Ishikawa (cell line): ENCODE results near the gene GABRB3.

Experiments
- CEBPB ChIP-seq: IDR thresholded peaks from 2 replicates; pipeline ENCODE4 v1.6.1; 2012
- CREB1 ChIP-seq: IDR thresholded peaks from 2 replicates; pipeline ENCODE4 v1.6.1; 2012; ENCODE audit warnings: low read depth
- EGR1 ChIP-seq: IDR thresholded peaks from 2 replicates; pipeline ENCODE4 v1.6.1; 2012
- EP300 ChIP-seq: IDR thresholded peaks from 2 replicates; pipeline ENCODE4 v1.6.1; 2012; ENCODE audit warnings: borderline replicate concordance
- FOXM1 ChIP-seq: IDR thresholded peaks from 2 replicates; pipeline ENCODE4 v1.6.1; 2012; ENCODE audit warnings: low read depth, borderline replicate concordance
- MAX ChIP-seq: IDR thresholded peaks from 2 replicates; pipeline ENCODE4 v1.6.1; 2012
- NFIC ChIP-seq: IDR thresholded peaks from 2 replicates; pipeline ENCODE4 v1.6.1; 2012
- RAD21 ChIP-seq: IDR thresholded peaks from 2 replicates; pipeline ENCODE4 v1.6.1; 2012; ENCODE audit warnings: low read depth
- REST ChIP-seq: IDR thresholded peaks from 2 replicates; pipeline ENCODE4 v1.6.1; 2012; ENCODE audit warnings: low read depth, mild to moderate bottlenecking
- TAF1 ChIP-seq: IDR thresholded peaks from 2 replicates; pipeline ENCODE4 v1.6.1; 2012; ENCODE audit warnings: low read depth, mild to moderate bottlenecking
- TCF12 ChIP-seq: IDR thresholded peaks from 2 replicates; pipeline ENCODE4 v1.6.1; 2012; ENCODE audit warnings: low read depth
- TEAD4 ChIP-seq: IDR thresholded peaks from 2 replicates; pipeline ENCODE4 v1.6.1; 2012
- USF1 ChIP-seq: IDR thresholded peaks from 2 replicates; pipeline ENCODE4 v1.6.1; 2012
- YY1 ChIP-seq: IDR thresholded peaks from 2 replicates; pipeline ENCODE4 v1.6.1; 2012; ENCODE audit warnings: low read depth
- ZBTB7A ChIP-seq: IDR thresholded peaks from 2 replicates; pipeline ENCODE4 v1.6.1; 2012; ENCODE audit warnings: low read depth

Gene GABRB3

GRCh38 chr15:26738996-26739395 is 33.9 kb downstream of the GABRB3 start:
- TF ChIP-seq ZBTB7A (no peak), USF1 (no peak), YY1 (no peak), MAX (no peak), CREB1 (no peak), EGR1 (no peak), EP300 (no peak), FOXM1 (no peak), REST (no peak), CEBPB (no peak), TAF1 (no peak), TEAD4 (no peak), TCF12 (no peak), NFIC (no peak), RAD21 (no peak)

- no peak for TF ChIP-seq MAX
- no peak for TF ChIP-seq FOXM1
- TF ChIP-seq REST: no peak
- no peak for TF ChIP-seq USF1
- TF ChIP-seq CEBPB: no peak
- no peak for TF ChIP-seq ZBTB7A
- no peak for TF ChIP-seq TAF1
- no peak for TF ChIP-seq YY1
- no peak for TF ChIP-seq EP300
- no peak for TF ChIP-seq RAD21
- no peak for TF ChIP-seq NFIC
- no peak for TF ChIP-seq TEAD4
- TF ChIP-seq EGR1: no peak
- no peak for TF ChIP-seq TCF12
- no peak for TF ChIP-seq CREB1
Measured at GRCh38 chr15:26736502-26737248, 36.2 kb downstream of the GABRB3 start.

- TF ChIP-seq ZBTB7A (no peak), USF1 (no peak), YY1 (no peak), FOXM1 (no peak), RAD21 (no peak), NFIC (no peak)
Measured at GRCh38 chr15:26731965-26732364, 40.9 kb downstream of the GABRB3 start.

- no peak for TF ChIP-seq FOXM1
- TF ChIP-seq TAF1: no peak
- TF ChIP-seq YY1: no peak
- TF ChIP-seq REST: no peak
- TF ChIP-seq MAX: no peak
- no peak for TF ChIP-seq TEAD4
- no peak for TF ChIP-seq ZBTB7A
- TF ChIP-seq EGR1: no peak
- TF ChIP-seq CEBPB: no peak
- TF ChIP-seq EP300: no peak
- TF ChIP-seq CREB1: no peak
- no peak for TF ChIP-seq USF1
- no peak for TF ChIP-seq TCF12
- no peak for TF ChIP-seq NFIC
- TF ChIP-seq RAD21: no peak
Measured at GRCh38 chr15:26729581-26729980, 43.3 kb downstream of the GABRB3 start.
